Measurements from ENCODE around the gene COX7A2L.

DNA sequence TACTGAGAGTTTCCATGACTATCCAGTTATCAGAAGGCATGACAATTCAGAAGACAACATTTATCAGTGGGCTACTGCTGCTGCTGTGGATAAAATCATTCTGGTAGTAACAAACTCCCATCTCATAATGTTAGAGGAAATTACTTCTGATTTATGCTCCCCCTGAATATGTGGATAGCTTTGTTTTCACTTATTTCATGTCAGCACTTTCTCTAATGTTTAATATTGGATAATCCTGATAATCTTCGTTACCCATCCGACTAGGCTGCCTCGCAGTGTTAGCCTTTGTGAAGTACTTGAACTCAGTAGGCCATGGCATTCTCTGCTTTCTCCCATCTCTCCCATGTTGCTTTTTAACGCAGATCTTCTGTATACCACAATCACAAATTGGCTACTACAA, 28.4 kb downstream of the COX7A2L start:
- TF ChIP-seq, protein P1, sequence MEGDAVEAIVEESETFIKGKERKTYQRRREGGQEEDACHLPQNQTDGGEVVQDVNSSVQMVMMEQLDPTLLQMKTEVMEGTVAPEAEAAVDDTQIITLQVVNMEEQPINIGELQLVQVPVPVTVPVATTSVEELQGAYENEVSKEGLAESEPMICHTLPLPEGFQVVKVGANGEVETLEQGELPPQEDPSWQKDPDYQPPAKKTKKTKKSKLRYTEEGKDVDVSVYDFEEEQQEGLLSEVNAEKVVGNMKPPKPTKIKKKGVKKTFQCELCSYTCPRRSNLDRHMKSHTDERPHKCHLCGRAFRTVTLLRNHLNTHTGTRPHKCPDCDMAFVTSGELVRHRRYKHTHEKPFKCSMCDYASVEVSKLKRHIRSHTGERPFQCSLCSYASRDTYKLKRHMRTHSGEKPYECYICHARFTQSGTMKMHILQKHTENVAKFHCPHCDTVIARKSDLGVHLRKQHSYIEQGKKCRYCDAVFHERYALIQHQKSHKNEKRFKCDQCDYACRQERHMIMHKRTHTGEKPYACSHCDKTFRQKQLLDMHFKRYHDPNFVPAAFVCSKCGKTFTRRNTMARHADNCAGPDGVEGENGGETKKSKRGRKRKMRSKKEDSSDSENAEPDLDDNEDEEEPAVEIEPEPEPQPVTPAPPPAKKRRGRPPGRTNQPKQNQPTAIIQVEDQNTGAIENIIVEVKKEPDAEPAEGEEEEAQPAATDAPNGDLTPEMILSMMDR (IDR thresholded peaks at IDR 0.05), result no peak
- TF ChIP-seq POLR2A (IDR thresholded peaks at IDR 0.05), result no peak
